KMS-11 (cell line): ENCODE results near the gene AP3S1.

Experiments
- H2AFZ ChIP-seq: fragments of 200-600 bp; sonication (generic); 2 replicates; pipeline ENCODE4 v1.6.1; 2016; ENCODE audit warnings: antibody characterized with exemption, mixed run types, low read depth
- H3K27ac ChIP-seq: fragments of 200-600 bp; sonication (generic); 2 replicates; pipeline ENCODE4 v1.6.1; 2016; ENCODE audit warnings: mild to moderate bottlenecking, mixed run types
- H3K27me3 ChIP-seq: fragments of 200-600 bp; sonication (generic); 2 replicates; pipeline ENCODE4 v1.6.1; 2017; ENCODE audit warnings: mild to moderate bottlenecking, low read depth, mixed run types, moderate library complexity; ENCODE audit not compliant: insufficient read depth
- H3K36me3 ChIP-seq: fragments of 200-600 bp; sonication (generic); 2 replicates; pipeline ENCODE4 v1.6.1; 2017; ENCODE audit warnings: mild to moderate bottlenecking, mixed run types; ENCODE audit not compliant: insufficient read depth
- H3K4me1 ChIP-seq: fragments of 200-600 bp; sonication (generic); 2 replicates; pipeline ENCODE4 v1.6.1; 2016; ENCODE audit warnings: mild to moderate bottlenecking, low read depth, mixed run types; ENCODE audit not compliant: poor library complexity, severe bottlenecking
- H3K4me2 ChIP-seq: fragments of 200-600 bp; sonication (generic); 2 replicates; pipeline ENCODE4 v1.7.0; 2016; ENCODE audit warnings: mild to moderate bottlenecking, mixed run types
- H3K4me3 ChIP-seq: fragments of 200-600 bp; sonication (generic); IDR thresholded peaks from 2 replicates; pipeline ENCODE4 v1.6.1; 2017; ENCODE audit warnings: low read depth, low read length, mixed read lengths; ENCODE audit not compliant: insufficient read depth
- H3K79me2 ChIP-seq: fragments of 200-600 bp; sonication (generic); 2 replicates; pipeline ENCODE4 v1.6.1; 2016; ENCODE audit warnings: low read depth, mixed run types; ENCODE audit not compliant: insufficient read depth
- H3K9ac ChIP-seq: fragments of 200-600 bp; sonication (generic); 2 replicates; pipeline ENCODE4 v1.6.1; 2016; ENCODE audit warnings: mild to moderate bottlenecking, mixed run types
- H4K20me1 ChIP-seq: fragments of 200-600 bp; sonication (generic); 2 replicates; pipeline ENCODE4 v1.6.1; 2016; ENCODE audit warnings: mild to moderate bottlenecking, mixed run types; ENCODE audit not compliant: insufficient read depth
- TF ChIP-seq, protein P1 (sequence below): fragments of 200-600 bp; sonication (generic); conservative IDR thresholded peaks from 2 replicates; pipeline ENCODE4 v1.6.1; 2017; ENCODE audit warnings: low read depth, mild to moderate bottlenecking, antibody characterized with exemption, low read length, moderate library complexity, mixed read lengths

Gene AP3S1

DNA sequence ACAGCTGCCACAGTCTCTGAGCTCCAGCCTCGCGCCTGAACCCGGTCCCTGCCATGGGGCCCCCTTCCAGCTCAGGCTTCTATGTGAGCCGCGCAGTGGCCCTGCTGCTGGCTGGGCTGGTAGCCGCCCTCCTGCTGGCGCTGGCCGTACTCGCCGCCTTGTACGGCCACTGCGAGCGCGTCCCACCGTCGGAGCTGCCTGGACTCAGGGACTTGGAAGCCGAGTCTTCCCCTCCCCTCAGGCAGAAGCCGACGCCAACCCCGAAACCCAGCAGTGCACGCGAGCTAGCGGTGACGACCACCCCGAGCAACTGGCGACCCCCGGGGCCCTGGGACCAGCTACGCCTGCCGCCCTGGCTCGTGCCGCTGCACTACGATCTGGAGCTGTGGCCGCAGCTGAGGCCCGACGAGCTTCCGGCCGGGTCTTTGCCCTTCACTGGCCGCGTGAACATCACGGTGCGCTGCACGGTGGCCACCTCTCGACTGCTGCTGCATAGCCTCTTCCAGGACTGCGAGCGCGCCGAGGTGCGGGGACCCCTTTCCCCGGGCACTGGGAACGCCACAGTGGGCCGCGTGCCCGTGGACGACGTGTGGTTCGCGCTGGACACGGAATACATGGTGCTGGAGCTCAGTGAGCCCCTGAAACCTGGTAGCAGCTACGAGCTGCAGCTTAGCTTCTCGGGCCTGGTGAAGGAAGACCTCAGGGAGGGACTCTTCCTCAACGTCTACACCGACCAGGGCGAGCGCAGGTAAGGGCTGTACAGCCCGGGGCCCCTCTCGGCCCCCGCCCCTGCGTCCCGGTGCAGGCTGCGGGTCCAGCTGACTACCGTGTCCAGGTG lies 121.0 kb downstream of the AP3S1 start:
- no peak overlapping the region for H3K27ac ChIP-seq
- no peaks in the 10 kb centered on the region for H3K4me1 ChIP-seq
- H3K79me2 ChIP-seq, result no peaks in the 10 kb centered on the region
- no peaks in the 10 kb centered on the region for H4K20me1 ChIP-seq
- no peaks in the 10 kb centered on the region for H3K27me3 ChIP-seq
- TF ChIP-seq, protein P1, sequence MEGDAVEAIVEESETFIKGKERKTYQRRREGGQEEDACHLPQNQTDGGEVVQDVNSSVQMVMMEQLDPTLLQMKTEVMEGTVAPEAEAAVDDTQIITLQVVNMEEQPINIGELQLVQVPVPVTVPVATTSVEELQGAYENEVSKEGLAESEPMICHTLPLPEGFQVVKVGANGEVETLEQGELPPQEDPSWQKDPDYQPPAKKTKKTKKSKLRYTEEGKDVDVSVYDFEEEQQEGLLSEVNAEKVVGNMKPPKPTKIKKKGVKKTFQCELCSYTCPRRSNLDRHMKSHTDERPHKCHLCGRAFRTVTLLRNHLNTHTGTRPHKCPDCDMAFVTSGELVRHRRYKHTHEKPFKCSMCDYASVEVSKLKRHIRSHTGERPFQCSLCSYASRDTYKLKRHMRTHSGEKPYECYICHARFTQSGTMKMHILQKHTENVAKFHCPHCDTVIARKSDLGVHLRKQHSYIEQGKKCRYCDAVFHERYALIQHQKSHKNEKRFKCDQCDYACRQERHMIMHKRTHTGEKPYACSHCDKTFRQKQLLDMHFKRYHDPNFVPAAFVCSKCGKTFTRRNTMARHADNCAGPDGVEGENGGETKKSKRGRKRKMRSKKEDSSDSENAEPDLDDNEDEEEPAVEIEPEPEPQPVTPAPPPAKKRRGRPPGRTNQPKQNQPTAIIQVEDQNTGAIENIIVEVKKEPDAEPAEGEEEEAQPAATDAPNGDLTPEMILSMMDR, result no peak
- no peak overlapping the region for H3K4me2 ChIP-seq
- H3K4me3 ChIP-seq, result no peak overlapping the region
- H2AFZ ChIP-seq, result no peak overlapping the region
- no peaks in the 10 kb centered on the region for H3K36me3 ChIP-seq
- no peak overlapping the region for H3K9ac ChIP-seq

DNA sequence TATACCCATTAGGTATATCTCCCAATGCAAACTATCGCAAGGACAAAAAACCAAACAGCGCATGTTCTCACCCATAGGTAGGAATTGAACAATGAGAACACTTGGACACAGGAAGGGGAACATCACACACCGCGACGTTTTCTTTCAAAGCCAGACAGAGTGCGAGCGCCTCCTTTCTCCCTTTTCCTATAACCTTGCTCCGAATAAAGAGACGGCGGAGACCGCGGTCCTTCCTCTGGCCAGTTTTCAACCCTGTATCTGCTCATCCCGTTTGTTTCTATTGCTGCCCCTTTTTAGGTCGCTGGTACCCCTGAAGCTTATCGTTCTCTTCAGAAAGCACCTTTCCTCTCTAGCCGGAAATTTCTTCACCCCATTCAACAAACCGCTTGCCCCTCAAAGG lies 121.8 kb downstream of the AP3S1 start:
- no peaks in the 10 kb centered on the region for H3K4me1 ChIP-seq
- TF ChIP-seq, protein P1, result no peak
- no peak overlapping the region for H2AFZ ChIP-seq
- H4K20me1 ChIP-seq, result no peaks in the 10 kb centered on the region
- no peaks in the 10 kb centered on the region for H3K36me3 ChIP-seq
- H3K79me2 ChIP-seq, result no peaks in the 10 kb centered on the region
- no peak overlapping the region for H3K27ac ChIP-seq
- no peak overlapping the region for H3K4me2 ChIP-seq
- H3K4me3 ChIP-seq, result no peak overlapping the region
- no peak overlapping the region for H3K9ac ChIP-seq
- H3K27me3 ChIP-seq, result no peaks in the 10 kb centered on the region
